Motor neuron (in vitro differentiated cells): ENCODE results near the gene SAFB2. TPM values are rescaled to one million over a fixed set of nuclear protein-coding genes. Genes with fewer than 3 reads are reported as not detected.

Experiments used
- ATAC-seq, 8 experiments: fragments of 200-7000 bp; cut with Tn5 transposase; replicated peaks in 6 of 8; 2 replicates each; pipeline ENCODE4 v1.8.0; 2021; ENCODE audit warnings: mild to moderate bottlenecking in 8 of 8, moderate library complexity in 8 of 8
- H3K27ac ChIP-seq, 2 donors: fragments of 250-450 bp; sonication (Bioruptor Pico); 2 replicates each; pipeline ENCODE4 v1.9.0; 2021; ENCODE audit warnings: antibody characterized with exemption in 2 of 2, mild to moderate bottlenecking in 2 of 2, moderate library complexity in 1 of 2
- H3K4me1 ChIP-seq, 2 donors: fragments of 250-450 bp; sonication (Bioruptor Pico); replicated peaks in 1 of 2; 2 replicates each; pipeline ENCODE4 v1.6.1; 2021; ENCODE audit warnings: antibody characterized with exemption in 2 of 2, mild to moderate bottlenecking in 2 of 2, moderate library complexity in 1 of 2
- H3K4me3 ChIP-seq, 5 donors: fragments of 250-450 bp; sonication (Bioruptor Pico); 2 replicates each; pipeline ENCODE4 v1.9.0; 2021; ENCODE audit warnings: antibody characterized with exemption in 5 of 5, mild to moderate bottlenecking in 5 of 5, moderate library complexity in 4 of 5
- WGBS, 10 experiments: fragments of 450-650 bp; shearing (Covaris generic); methylation state at CpG; one replicate each; pipeline ENCODE4 v1.0.0; 2022; 5-methylcytosine and 5-hydroxymethylcytosine counted together
- in situ Hi-C, 9 experiments: fragments of 400-800 bp; cut with MboI; loops; one replicate each; pipeline ENCODE4 v1.15.0; 2021; ENCODE audit warnings: low sequenced_read_pairs in 9 of 9, low pct_unique_long_range_greater_than_20kb in 2 of 9; ENCODE audit not compliant: unreplicated experiment in 9 of 9
- total RNA-seq, 8 experiments: library from RNA; unstranded; fragments of 300-600 nt; gene quantifications; 2 replicates each; pipeline versions ENCODE4 v1.2.3 to v1.2.4, GENCODE V29; 2022

SAFB2 gene
- total RNA-seq, 8 experiments from 2014 or later, result 31.1 to 97.5 (median 50.6) TPM

DNA sequence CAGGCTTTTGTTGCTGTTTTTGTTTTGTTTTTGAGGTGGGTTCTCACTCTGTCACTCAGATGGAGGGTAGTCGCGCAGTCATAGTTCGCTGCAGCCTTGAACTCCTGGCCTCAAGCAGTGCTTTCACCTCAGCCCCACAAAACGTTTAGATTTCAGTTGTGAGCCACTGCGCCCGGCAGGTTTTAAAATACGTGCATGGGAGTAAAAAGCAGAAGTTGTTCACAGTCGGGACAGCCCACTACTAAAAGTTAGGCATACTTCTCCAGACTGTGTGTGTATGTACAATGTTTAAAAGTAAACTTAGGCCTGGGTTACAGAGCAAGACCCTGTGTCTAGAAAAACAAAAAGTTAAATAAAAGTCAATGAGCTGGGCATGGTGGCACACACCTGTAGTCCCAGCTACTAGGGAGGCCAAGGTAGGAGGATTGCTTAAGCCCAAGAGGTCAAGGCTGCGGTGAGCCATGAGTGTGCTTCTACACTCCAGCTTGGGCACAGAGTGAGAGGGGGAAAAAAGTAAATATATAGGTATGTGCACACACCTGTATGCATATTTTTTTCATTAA lies 6.4 kb upstream of the SAFB2 start:
- 65 to 100% (median 93%) methylated on average over 2 to 9 of the region's 9 CpGs; no CpG with 5 or more reads in 1 of the 10 experiments for WGBS, 10 experiments
- in situ Hi-C loops, result no loop called here
- no peak for ATAC-seq
- Histone ChIP-seq H3K4me1 (peaks cover 22 to 28% of the 10 kb centered on the region in 2 donors), H3K4me3 (no peak overlapping the region), H3K27ac (no peak overlapping the region)

DNA sequence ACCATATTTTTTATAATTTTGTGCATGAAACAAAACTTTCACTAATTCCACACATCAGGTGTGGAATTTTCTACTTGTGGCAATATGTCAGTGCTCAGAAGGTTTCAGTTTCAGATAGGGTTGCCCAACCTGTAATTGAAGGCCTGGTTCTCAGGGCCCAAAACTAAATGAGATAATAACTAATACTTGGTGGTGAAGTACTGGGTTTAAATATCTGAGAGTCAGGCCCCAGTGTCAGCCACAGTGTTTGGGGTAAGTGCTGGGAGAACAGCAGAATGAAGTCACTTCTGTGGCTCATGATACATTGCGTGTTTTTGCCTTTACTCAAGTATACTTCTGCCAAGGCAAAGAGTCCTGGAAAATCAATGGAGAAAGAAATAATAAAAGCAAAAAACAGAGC lies 5.9 kb upstream of the SAFB2 start:
- 71 to 100% (median 100%) methylated on average over 1 of the region's 1 CpG; no CpG with 5 or more reads in 3 of the 10 experiments for WGBS, 10 experiments
- peaks cover 22 to 28% of the 10 kb centered on the region in 2 donors for H3K4me1 ChIP-seq
- H3K27ac ChIP-seq, result no peak overlapping the region
- no peak for ATAC-seq
- in situ Hi-C loops, result no loop called here
- H3K4me3 ChIP-seq, result no peak overlapping the region

DNA sequence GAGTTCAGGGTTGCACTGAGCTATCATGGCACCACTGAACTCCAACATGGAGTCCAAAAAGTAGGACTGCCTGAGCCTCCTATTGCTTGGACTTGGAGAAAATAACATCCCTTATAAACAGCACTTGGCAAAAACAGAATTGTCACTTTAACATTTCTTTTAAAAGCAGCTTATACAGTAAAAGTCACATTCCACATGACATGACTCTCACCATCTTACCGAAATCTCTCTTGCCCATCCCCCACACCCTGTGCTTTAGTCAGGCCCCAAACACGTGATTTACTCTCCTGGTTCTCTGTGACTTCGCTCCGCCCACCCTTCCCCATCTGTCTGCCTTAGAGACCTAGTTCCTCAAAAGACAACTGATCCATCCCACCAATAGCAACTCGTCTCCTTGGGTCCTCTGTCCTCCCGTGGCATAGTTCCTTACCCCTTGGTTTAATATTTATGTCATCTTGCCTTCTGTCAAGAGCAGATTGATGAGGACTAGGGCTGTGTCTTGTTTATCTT lies 4.9 kb upstream of the SAFB2 start:
- Histone ChIP-seq H3K27ac (no peak overlapping the region), H3K4me3 (no peak overlapping the region), H3K4me1 (peaks cover 22 to 28% of the 10 kb centered on the region in 2 donors)
- 10 to 100% (median 46%) methylated on average over 2 to 6 of the region's 6 CpGs; no CpG with 5 or more reads in 1 of the 10 experiments for WGBS, 10 experiments
- peak in 3 of 8 experiments; percentile 15 to 38 (median 31) for ATAC-seq
- in situ Hi-C loops, result no loop called here

DNA sequence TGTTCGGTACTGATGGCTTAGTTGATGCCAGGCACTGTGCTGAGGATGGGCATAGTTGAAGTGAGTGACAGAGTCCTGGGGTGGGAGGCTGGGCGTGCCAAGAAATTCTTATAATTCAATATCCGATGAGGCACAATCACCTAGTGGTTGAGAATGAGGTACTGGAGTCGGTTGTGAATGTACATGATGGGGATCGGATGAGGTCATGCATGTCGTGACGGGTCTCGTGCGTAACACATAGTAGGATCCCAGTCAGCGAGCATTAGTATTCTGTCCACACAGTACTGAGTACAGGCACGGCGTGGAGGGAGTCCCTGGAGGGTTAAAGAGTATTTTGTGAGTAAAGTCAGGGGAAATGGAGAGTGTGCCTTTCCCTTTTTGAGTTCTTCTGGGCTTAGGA lies 3.1 kb upstream of the SAFB2 start:
- WGBS, 10 experiments, result 67 to 97% (median 86%) methylated on average over 1 to 11 of the region's 12 CpGs
- in situ Hi-C loops, result no loop called here

DNA sequence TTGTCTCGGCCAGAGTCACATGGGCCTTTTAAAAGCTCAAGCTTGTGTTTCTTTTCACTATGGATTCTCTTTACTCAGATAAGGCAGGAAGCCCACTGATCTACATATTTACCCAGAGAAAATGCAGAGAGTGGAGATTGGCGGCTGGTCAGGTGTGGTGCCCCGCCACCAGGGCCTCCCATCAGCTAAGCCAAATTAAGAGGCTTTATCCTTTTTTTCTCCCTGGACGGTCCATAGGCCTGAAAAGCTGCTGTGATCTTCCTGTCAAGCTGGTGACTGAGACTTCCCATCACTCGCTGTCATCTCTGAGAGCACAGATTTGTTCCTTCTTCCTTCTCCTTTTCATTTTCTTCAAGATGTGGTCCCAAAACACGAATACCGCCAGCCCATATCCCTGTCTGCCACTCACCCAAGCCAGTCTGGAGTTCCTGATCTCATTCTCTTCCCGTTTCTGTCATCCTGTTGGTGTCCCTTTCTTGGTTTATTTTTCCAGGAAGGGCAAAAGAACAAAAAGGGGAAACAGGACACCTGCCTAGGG lies 2.2 kb upstream of the SAFB2 start:
- H3K4me1 ChIP-seq, result peaks cover 30 to 32% of the 10 kb centered on the region in 2 donors
- H3K27ac ChIP-seq, result peak overlapping the region in 1 of 2 donors; percentile 8
- ATAC-seq, result peak in 1 of 8 experiments; percentile 2
- in situ Hi-C loops, result no loop called here
- H3K4me3 ChIP-seq, result peak overlapping the region; percentile 66 to 97 (median 84)
- 0 to 93% (median 40%) methylated on average over 2 to 7 of the region's 8 CpGs for WGBS, 10 experiments

More for the DNA sequence above, 3.1 kb upstream of the SAFB2 start:
- no peak for ATAC-seq
- H3K4me1 ChIP-seq, result peaks cover 28 to 29% of the 10 kb centered on the region in 2 donors
- H3K27ac ChIP-seq, result no peak overlapping the region
- H3K4me3 ChIP-seq, result peak overlapping the region in 1 of 5 donors; percentile 84

DNA sequence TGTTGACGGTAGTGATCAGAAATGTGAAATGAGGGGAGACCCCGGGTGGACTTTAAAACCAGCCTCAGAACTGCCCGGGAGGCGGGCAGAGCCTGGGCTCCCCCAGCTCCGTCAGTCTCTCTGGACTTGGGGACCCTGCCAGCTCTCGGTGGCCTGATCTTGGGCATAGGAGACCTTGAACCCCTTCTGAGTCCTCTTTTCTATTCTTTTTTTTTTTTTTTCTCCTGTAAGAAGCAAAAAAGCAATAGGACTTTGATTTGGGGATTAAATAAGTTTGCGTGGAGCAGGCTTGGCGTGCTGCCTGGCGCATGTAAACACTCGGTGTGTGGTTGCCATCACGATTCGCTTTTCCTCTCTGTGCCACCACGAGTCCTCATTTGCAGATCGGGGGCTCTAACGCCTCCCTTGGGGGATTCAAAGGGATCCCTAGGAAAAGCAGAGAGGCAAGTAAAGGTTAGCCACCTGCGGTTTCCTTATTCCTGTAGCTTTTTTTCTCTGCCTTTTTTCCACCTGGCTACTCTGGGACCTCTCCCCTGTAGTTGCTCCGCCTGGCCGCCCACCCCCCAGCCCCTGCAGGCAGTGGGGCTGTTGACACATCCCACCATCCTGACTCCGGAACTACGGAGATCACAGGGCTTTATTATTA lies 1.6 kb upstream of the SAFB2 start:
- Histone ChIP-seq H3K4me3 (peak overlapping the region; percentile 66 to 97 (median 84)), H3K27ac (peak overlapping the region; percentile 93 to 98), H3K4me1 (peaks cover 30 to 32% of the 10 kb centered on the region in 2 donors)
- no peak for ATAC-seq
- WGBS, 10 experiments, result 0 to 2% (median 0%) methylated on average over 1 to 15 of the region's 20 CpGs; no CpG with 5 or more reads in 3 of the 10 experiments
- in situ Hi-C loops, result no loop called here

DNA sequence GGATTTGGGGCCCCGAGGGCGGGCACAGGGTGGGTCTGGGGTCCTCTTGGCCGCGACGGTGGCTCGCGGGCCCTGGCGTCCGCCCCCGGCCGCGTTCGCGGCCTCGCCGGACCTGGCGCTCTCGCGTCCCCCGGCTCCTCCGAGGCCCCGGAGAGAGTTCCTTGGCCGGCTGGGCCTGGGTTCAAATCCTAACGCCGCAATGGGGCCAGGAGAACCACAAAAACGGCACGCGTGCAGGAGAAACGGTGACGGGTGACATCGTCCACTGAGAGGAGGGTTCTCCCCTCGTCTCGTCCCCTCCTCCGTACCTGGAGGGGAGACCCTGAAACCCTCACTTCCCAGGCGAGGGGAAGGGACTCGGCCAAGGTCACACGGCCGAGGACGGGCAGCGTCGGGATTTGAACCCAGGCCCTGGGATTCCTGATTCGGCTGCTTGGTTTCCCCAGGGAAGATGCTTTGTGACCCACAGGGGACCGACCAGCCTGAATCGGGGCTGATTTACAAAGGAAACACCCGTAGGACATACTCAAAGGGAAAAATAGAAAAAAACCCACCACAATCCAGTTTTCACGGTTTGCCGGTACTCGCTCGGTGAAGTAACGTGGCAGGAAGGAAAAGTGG lies 931 bp upstream of the SAFB2 start:
- peak overlapping the region; percentile 93 to 98 for H3K27ac ChIP-seq
- peak overlapping the region; percentile 66 to 97 (median 84) for H3K4me3 ChIP-seq
- in situ Hi-C loops, result no loop called here
- peak in 2 of 8 experiments; percentile 1 to 5 for ATAC-seq
- 0 to 5% (median 0%) methylated on average over 6 to 13 of the region's 50 CpGs; no CpG with 5 or more reads in 3 of the 10 experiments for WGBS, 10 experiments
- peaks cover 30 to 31% of the 10 kb centered on the region in 2 donors for H3K4me1 ChIP-seq

DNA sequence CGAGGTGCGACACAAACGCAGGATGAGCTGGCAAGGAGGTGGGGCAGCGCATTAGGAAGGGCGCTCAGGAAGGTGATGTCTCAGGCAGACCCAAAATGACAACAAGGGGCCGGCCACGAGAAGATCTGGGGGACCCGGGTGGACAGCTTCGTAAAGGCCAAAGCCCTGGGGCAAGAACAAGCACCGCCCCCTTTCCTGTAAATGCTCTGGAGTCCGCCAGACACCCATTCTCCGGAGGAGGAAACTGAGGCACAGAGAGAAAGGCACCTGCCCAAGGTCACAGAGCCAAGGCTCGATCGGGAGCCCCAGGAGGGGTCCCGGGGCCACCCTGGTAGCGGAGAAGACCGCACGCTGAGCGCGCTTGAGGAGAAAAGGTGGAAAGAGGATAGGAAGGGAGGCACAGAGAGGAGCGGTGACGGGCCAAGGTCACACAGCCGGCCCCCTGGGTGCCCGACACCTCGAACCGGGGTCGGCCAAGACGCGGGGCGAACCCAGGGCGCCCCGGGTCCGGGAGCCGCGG lies 571 bp downstream of the SAFB2 start:
- in situ Hi-C loops, result no loop called here
- ATAC-seq, result no peak

DNA sequence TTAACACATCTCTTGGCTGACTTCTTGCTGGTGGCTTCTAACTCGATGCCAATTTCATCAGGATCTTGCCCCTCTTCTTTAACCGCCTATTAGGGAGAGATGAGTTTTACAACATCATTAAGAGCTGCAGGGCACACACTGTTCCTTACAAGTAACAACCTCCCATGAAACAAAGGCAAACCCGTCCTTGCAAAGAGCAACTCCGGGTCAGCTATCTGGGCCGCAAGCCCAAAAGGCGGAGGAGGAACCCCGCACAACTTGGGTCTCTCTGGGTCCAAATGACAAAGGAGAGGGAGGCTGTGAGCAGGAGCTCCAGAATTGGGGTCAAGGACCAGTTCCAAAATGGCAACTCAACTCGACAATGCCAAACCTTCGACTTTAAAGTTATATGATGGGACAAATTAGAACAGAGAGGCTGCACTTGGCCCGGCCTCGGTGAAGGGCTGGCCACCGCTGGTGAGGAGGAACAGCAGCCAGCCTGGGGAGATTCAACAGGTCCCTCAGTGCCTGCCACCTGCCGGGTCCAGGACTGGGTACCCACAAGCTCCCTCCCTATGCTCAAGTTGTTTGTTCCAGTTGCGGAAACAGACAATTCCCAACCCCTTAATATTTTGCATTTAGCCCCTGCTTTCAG lies 1.1 kb downstream of the SAFB2 start:
- in situ Hi-C loops, result no loop called here
- Histone ChIP-seq H3K4me1 (peaks cover 19 to 20% of the 10 kb centered on the region in 2 donors), H3K4me3 (peak overlapping the region; percentile 72 to 97 (median 91)), H3K27ac (peak overlapping the region in 1 of 2 donors; percentile 98)
- 0 to 54% (median 5%) methylated on average over 4 to 9 of the region's 14 CpGs; no CpG with 5 or more reads in 2 of the 10 experiments for WGBS, 10 experiments
- no peak for ATAC-seq

More for the DNA sequence above, 571 bp downstream of the SAFB2 start:
- H3K4me3 ChIP-seq, result peak overlapping the region; percentile 72 to 97 (median 91)
- H3K27ac ChIP-seq, result peak overlapping the region; percentile 90 to 98
- whole genome bisulfite sequencing, 10 experiments, result 0 to 4% (median 0%) methylated on average over 6 to 10 of the region's 35 CpGs; no CpG with 5 or more reads in 5 of the 10 experiments
- H3K4me1 ChIP-seq, result peaks cover 19 to 21% of the 10 kb centered on the region in 2 donors

DNA sequence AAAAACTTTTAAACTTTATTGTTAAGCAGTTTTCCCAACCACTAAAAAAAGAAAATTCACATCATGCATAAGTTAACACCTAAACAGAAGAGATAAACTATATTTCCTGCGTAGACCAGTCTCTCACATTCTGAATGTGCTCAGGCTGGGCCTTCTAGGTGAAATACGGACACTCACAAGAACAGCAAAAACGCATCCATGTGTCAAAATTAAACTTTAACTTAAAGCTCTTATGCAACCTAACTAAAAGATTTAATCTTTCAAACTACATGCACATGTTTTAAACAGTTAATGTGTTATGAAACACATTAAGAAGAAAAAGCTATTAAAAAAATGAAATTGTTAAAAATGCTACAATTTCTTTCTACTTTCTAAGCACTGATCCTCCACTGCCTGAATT lies 2.6 kb downstream of the SAFB2 start:
- no peak for ATAC-seq
- 39 to 100% (median 95%) methylated on average over 1 to 3 of the region's 3 CpGs for WGBS, 10 experiments
- H3K4me1 ChIP-seq, result peaks cover 10 to 12% of the 10 kb centered on the region in 2 donors
- no peak overlapping the region for H3K4me3 ChIP-seq
- in situ Hi-C loops, result no loop called here
- H3K27ac ChIP-seq, result no peak overlapping the region

DNA sequence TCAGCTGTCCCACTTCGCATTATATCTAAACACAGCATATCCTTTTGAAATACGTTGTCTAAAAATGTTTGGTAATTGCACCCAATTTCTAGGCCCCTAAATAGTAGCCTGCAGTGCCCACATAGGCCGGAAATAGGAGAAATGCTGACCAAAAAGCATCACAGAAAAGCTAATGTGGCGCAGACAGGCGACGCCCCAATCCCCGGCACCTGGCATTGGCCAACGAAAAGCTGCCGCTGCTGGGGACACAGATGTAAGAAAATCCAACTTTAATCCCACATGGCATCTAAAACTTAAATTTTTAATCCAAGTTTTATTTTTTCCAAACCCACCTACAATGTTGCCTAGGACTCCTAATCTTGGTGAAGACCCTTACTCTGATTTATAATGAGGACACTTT lies 4.0 kb downstream of the SAFB2 start:
- peaks cover 6 to 8% of the 10 kb centered on the region in 2 donors for H3K4me1 ChIP-seq
- in situ Hi-C loops, result no loop called here
- 67 to 100% (median 96%) methylated on average over 1 to 9 of the region's 9 CpGs for WGBS, 10 experiments
- ATAC-seq, result no peak
- H3K27ac ChIP-seq, result no peak overlapping the region
- H3K4me3 ChIP-seq, result no peak overlapping the region

DNA sequence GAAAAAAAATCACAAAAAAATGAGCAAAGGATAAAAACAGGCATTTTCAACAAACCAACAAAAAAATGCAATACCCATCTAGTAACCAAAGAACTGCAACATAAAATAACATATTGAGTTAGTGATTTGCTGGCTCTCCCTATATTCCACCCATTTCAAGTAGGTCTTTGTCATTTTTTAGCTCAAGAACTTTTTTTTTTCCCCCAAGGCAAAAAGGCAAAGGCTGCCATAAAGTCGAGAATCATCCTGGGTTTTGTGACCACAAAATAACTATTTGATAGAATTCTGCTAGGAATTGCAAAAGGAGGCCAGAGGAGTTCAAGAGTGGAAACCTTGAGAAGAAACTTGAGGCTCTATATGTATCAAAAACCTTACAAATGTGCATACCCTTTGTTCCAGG lies 5.5 kb downstream of the SAFB2 start:
- in situ Hi-C loops, result no loop called here
- WGBS, 10 experiments, result 0 to 100% (median 79%) methylated on average over 1 of the region's 1 CpG; no CpG with 5 or more reads in 6 of the 10 experiments
- H3K4me1 ChIP-seq, result peaks cover 6 to 8% of the 10 kb centered on the region in 2 donors
- H3K27ac ChIP-seq, result no peak overlapping the region
- ATAC-seq, result no peak
- no peak overlapping the region for H3K4me3 ChIP-seq
